ENCODE measurements around the gene CST6.

CST6 gene

DNA sequence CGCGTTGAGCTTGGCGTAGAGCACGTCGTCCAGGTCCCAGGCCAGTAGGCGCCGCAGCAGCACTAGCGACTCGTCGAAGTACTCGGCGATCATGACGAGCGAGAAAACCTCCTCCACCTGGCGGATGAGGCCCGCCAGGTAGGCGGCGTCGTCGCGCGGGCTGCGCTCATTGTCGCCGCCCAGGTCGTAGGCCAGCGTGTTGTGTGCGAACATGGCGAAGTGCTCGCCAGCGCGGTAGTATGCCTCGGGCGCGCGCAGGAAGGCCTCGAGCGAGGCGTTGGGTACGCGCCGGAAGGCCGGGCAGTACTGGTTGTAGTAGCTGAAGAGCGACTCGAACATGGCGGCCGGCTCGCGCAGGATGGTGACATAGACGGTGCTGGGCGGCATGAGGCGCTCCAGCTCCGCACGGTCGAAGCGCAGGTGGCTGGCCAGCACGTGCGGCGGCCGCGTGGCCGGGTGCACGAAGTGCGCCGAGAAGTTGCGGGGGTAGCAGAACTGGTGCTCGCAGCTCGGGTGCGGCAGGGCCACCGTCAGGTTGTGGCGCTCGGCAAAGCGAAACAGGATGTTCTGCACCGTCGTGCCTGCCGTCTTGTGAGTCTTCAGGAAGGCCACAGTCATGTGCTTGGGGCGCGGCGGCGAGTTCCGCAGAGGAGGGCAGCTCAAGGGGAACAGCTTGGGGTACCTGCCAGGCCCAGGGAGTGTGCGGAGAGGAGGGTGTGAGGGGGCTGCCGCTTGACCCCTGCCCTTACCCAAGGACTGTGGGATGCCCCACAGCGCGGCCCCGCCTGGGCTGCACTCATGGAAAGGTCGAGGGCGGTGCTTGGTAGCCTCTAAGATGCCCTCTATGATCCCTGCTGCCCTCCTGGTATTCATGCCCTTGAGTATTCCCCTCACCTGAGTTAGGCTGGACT is 31.4 kb downstream of the CST6 start:
- TF ChIP-seq, protein P1, sequence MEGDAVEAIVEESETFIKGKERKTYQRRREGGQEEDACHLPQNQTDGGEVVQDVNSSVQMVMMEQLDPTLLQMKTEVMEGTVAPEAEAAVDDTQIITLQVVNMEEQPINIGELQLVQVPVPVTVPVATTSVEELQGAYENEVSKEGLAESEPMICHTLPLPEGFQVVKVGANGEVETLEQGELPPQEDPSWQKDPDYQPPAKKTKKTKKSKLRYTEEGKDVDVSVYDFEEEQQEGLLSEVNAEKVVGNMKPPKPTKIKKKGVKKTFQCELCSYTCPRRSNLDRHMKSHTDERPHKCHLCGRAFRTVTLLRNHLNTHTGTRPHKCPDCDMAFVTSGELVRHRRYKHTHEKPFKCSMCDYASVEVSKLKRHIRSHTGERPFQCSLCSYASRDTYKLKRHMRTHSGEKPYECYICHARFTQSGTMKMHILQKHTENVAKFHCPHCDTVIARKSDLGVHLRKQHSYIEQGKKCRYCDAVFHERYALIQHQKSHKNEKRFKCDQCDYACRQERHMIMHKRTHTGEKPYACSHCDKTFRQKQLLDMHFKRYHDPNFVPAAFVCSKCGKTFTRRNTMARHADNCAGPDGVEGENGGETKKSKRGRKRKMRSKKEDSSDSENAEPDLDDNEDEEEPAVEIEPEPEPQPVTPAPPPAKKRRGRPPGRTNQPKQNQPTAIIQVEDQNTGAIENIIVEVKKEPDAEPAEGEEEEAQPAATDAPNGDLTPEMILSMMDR (IDR thresholded peaks at IDR 0.05; ENCODE audit: low read depth, low read length) = no peak
- DNase-seq (ENCODE audit: extremely low read depth, low read depth) = no peak

DNA sequence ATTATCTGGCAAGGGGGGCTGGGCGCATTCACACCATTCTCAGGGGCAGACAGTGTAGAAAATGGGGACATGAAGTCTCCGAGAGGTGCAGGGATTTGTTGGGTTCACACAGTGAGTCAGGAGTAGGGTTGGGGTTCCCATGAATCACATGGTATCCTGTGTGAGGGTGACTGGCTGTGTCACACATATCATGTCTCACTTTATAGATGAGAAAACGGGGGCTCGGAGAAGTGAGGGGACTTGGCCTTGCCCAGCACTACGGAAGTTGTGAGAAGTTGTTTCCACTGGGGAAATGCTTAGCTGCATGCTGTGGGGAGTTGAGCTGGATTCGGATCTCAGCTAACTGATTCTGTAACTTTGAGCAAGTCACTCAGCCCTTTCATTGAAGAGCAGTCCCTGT is 32.9 kb downstream of the CST6 start:
- TF ChIP-seq, protein P1 (IDR thresholded peaks at IDR 0.05; ENCODE audit: low read depth, low read length) = no peak
- no peak for DNase-seq (ENCODE audit: extremely low read depth, low read depth)

DNA sequence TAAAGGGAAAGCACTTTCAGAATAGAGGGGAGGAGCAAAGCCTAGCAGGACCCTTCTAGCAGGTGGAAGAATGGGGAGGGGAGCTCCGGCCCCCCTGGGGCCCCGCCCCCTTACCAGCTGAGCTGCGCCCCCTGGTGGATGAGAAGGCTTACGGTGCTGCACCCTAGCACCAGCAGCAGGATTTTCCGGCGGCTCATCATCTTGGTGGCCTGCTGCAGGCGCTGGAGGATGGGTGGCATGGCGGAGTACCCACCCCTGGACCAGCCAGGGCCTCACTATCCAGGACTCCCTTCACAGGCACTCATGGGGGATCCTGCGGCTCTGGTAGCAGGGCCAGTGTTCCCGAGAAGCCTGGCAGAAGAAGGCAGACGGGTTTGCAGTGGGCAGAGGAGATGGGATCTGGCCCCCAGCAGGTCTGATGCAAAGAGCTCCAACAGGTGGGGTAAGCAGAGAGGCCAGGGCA is 33.4 kb downstream of the CST6 start:
- TF ChIP-seq, protein P1 (IDR thresholded peaks at IDR 0.05; ENCODE audit: low read depth, low read length) = peak; percentile 95
- peak; percentile 43 for DNase-seq (ENCODE audit: extremely low read depth, low read depth)

DNA sequence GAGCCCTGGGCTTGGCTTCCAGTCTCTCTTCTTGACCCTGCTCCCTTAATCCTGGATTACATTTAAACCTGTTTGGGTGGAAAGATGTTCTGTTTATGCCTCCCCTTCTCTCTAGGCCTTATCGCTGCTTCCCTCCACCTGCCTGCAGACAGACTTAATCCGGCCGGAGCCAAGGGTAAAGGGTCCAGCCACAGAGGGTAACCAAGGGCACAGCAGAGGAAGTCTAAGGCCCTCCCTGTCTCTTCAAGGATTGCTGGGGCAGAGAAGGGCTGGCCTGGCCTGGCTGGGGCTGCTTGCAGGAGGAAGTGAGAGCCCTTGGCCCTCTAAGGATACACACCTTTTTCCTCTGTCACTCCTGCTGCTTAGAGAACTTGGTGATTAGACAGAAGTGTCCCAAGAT is 35.1 kb downstream of the CST6 start:
- TF ChIP-seq, protein P1 (IDR thresholded peaks at IDR 0.05; ENCODE audit: low read depth, low read length) = no peak
- no peak for DNase-seq (ENCODE audit: extremely low read depth, low read depth)

DNA sequence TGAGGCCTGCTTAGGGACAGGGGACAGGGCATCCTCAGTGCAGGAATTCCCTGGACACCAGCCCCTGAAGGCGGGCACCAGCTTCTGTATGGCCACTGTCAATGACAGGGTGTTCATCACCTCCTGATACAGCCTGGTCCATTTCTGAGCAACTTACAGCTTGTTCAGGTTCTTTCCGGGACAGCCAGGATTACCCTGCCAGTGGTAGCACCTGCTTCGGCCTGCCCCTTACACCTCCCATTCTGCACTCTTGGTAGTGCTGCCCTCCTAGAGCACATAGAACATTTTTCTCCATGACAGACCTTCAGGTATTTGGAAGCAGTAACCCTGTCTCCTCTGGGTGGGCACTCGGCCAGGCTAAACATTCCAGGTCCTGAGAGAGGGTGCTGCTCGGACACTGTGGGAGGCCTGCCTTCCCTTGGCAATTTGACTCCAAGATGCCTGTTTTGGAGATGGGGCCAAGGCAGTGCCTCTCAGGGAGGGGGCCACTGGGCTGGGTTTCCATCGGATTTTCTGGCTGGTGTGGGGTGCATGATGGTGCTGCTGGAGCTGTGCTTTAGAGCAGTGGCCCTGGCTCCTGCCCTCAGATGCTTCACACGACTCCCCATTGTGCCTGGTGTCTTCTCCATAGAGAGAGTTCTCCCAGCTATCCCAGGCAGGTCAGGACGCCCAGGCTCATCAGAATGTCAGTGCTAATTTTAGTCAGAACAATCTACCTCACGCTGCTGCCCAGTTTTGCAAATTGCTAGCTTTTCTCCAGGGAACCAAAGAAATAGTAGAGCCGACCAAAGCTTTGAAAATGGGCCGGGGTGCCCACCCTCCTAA is 35.9 kb downstream of the CST6 start:
- DNase-seq (ENCODE audit: extremely low read depth, low read depth) = no peak
- TF ChIP-seq, protein P1 (IDR thresholded peaks at IDR 0.05; ENCODE audit: low read depth, low read length) = no peak

DNA sequence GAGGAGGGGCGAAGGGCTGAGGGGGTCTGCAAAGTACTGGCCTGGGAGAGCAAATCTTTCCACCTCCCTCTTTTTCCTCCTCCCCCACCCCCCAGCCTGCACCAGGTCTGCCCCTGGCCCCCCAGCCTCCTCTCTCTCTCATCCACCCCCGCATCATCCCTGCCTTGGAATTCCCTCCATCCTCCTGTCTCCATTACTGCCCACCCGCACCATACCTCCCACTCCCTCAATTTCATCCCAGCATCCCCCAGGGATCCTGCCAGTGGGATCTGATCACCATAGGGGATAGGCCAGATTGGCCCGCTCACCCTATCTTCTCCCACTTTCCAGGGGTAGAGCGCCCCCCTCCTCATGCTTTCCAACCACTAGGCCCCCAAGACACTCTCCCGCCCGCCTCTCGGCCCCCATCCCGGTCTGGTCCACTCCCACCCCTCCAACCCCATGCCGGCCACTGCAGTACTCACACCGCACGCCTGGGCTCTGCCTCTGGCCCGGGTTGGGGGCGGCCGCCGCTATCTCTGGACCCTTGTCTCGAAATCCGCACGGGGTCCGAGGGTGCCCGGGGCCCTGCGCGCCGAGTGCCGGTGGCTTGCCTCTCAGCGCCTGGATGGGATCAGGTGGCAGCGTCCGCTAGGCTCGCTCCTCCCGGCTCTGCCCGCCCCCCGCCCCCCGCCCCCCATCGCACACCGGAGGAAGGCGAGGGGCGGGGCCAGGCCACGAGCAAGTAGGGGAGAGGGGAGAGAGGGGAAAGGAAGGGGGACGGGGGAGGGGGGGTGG is 36.9 kb downstream of the CST6 start, which contains the start of gene GAL3ST3:
Gene GAL3ST3 (minus strand): TSS at position 615 of the 777 bp plus-strand sequence. CDS start 3,746 bp downstream, outside the sequence.
- TF ChIP-seq, protein P1 (IDR thresholded peaks at IDR 0.05; ENCODE audit: low read depth, low read length) = no peak
- no peak for DNase-seq (ENCODE audit: extremely low read depth, low read depth)
